NCI-H2029 treated with DMSO at 0.1 percent for 48 hours (cell line): Measurements from ENCODE around the gene MTMR10.

Source experiments
- DNase-seq: peaks from one replicate; lab custom pipeline; 2025; lab: John Stamatoyannopoulos, UW

Gene MTMR10

DNA sequence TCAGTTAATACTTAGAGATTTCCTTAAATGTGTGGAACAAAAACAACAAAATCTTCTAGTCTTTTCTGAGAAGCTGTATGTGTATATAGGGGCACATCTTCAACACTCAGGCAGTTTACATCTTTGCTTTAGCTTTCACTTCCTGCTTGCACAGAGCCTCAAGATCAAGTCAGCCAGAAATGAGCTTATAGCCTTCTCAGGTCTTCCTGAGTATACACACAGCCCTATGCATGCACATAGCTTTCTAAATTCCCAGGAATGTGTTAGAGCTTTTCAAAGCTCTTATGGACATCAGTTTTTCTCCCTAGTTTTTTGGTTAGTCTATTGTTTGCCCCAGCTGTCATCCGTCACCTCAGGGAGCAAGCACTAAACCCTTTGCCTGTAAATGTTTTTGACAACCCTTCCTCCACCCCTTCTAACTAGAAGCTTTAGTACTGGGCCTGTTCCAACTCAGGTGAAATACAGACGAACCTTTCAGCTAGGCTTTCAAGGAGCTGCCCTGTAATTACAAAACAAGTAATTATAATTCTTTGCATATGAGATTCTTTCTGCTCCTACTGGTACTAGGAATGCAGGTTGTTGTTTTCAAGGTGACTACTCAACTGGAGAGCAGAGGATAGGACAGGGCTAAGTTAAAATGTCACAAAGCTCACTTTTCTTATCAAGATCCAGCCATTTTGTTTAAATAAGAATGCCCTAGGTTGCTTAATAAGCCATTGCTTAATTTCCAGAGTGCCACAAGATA is 22.6 kb upstream of the MTMR10 start:
- no peak for DNase-seq

DNA sequence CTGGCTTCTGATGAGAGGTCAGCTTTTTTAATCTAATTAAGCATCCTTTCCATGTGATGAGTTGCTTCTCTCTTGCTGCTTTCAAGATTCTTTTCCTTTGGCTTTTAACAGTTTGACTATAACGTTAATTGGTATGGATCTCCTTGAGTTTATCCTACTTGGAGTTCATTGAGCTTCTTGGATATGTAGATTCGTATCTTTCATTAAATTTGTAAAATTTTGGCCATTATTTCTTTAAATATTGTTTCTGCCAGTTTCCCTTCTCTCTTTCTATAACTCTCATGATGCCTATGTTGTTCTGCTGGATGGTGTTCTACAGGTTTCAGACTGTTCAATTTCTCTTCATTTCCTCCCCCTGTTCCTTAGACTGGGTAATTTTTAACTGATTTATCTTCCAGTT is 21.0 kb upstream of the MTMR10 start:
- DNase-seq, result no peak

DNA sequence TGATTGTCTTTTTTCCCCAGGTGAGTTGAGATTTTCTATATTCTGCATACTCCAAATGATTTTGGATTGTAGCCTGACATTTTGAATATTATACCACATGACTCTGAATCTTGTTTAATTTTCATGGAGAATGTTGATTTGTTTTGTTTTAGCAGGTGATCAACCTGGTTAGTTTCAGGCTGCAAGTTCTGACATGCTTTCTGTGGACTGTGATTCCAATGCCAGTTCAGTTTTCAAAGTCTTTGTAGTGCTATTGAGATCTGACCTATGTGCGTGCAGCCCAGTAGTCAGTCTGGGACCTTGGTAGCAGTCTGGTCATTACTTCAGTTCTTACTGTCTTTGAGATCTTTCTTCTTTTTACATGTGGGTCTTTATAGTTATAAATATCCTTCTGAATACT is 18.6 kb upstream of the MTMR10 start:
- no peak for DNase-seq

DNA sequence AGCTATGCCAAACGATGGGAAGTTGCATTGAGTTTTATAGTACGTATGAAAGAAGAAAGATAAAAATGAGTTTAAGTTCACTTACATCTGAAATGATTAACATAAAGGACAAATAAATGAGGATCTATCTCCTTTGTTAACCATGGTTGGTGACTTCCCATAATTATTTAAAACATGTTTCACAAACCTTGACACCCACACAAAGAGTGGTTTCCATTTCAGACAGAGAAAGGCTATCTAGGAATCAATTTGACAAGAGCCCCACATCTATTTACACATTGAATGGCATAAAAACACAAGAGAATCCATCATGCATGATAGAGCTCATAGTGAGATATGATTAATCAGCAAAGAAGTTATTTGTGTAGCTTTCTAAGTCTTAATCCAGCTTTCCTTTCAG is 14.2 kb upstream of the MTMR10 start:
- DNase-seq, result no peak

DNA sequence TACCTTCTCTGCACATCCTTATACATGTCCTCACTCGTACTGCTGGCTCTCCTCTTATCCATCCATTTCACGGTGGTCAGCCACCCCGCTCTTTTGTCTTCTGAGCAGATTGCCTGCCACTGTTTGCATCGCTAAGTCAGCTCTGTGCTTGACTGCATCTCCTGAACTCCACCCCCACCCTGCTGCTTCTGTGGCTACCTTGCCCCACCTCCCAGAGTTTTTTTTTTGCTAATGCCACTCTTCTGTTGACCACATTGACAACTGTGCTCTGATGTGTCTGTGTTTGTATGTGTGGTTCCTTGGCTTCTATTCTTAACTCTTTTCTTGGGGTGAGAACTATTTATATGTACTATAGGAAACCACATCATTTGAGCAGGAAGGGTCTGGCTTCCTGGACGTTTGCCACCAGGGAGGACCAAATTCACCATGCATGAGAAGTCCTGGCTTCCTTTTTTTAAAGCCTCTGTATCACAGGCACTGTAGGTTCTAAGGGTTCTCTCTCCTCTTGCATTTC is 12.8 kb upstream of the MTMR10 start:
- DNase-seq, result no peak

DNA sequence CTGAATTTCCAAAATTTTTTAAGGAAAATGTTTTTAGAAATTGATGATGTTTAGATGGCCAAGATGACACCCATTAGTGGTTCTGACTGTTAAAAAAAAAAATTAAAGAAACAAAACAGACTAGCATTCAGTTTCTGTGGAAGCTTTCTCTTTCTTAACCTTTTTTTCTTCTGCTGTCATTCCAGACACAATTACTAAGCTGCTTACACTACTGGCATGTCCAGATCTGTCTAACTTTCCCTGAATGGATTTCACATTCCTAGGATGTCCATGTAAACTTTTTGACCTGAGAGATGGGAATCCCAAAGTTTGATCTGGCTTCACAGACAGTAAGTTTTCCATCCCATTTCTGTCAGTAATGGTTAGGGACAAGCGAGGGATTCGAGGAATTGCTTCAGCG is 10.3 kb upstream of the MTMR10 start:
- no peak for DNase-seq

DNA sequence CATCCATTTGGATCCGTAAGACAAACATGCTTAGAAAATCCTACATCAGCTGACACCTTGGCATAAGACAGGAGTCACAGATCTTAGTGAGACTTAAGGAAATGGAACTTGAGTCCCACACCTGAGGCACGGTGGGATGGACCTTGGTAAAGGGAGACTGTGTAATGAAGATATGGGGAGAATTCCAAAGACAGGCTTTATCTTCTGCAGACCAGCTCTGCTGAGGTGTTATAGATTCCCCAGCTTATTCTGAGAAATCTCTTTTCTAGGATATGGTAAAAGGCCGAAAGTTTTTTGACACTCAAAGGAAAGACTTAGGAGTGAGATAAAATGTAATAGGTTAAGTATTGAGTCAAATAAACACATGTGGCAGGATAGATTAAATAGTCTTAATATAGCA is 8.3 kb upstream of the MTMR10 start:
- no peak for DNase-seq

DNA sequence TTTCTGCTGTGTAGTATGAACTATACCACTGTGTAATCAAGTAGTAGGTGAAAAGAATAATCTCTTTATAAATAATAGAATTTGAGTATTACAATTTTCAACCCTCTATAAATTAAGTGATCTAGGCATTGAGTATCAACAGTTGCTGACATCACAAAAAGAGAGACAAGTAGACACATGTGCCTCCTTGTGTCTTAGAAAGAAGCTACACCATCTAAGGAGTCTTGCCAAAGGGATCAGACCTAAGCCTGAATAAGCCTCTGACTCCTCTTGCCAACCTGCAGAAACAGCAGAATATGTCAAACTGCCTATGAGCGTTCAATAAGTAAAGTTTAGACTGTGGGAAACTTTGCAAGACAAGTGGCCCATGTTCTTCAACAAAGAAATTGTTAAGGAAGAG is 5.8 kb upstream of the MTMR10 start:
- no peak for DNase-seq

DNA sequence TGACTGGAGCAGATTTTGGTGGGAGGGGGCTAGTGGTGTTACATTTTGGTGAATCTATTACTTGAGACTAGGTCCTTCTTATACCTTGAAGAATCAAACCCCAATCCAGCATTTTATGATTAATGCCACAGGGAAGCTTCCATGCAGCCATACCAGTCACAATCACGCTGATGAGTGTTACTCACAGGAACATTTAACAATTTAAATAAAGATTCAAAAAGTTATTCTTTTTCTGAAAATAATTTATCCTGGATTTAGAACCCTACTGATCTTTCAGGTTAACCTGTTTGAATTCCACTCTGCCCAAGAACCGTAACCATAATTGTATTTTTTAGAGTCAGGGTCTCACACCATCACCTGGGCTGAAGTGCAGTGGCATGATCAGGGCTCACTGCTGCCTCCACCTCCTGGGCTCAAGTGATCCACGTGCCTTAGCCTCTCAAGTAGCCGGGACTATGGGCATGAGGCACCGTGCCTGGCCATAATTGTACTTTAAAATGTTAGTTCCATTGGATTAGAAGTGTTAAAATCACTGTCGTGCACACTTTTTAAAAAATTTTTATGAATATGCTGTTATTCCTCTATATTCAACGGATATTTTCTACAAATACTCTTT is 929 bp upstream of the MTMR10 start:
- no peak for DNase-seq

DNA sequence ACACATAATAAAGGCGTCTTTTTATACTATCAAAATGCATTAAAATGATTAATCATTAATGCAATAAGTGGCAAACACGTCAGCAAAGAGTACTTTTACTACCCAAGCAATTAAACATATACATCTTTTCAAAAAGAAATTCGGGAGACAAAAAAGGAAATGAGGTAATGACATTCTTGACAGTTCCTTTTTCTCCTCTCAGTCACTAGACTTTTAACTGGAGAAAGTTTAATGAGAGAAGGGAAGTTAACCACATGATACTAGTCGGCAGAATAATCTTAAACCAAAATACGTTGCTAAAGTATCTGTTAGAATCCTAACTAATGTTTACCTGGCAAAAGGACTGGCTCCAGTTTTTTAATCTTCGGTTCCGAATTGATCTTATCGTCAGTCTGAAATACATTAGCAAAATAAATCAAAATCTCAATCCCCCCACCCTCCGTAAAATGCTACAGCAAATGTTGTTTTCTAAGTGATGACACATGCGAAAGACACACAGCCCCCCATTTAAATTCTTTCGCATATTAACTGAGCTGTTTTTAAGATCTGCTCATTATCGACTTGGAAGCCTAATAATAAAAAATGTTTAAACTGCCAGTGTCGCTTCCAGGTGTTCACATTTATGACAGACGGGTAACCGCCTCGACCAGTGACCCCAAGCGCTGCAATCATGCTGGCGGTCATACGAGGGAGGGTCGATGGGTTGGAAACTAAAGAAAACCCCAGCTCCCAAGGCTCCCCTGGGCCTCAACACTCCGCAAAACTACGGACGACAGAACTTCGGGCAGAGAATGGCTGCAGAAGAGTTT is 778 bp downstream of the MTMR10 start:
- DNase-seq, result no peak

DNA sequence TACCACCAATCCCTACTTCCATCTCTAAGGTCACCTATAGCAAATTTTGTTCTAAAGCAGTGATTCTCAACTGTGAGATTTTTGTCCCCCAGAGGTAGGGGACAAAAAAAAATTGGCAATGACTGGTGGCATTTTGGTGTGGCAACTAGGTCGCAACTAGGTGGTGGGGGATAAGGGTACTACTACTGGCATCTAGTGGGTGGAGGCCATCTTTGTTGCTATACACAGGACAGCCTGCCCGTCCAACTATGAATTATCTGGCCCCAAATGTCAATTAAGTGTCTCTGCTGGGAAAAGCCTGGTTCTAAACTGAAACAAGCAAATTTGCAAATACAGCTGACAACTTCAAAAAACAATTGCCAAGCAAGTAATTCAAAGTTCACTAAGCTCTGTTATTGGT is 1.4 kb downstream of the MTMR10 start:
- DNase-seq, result no peak

DNA sequence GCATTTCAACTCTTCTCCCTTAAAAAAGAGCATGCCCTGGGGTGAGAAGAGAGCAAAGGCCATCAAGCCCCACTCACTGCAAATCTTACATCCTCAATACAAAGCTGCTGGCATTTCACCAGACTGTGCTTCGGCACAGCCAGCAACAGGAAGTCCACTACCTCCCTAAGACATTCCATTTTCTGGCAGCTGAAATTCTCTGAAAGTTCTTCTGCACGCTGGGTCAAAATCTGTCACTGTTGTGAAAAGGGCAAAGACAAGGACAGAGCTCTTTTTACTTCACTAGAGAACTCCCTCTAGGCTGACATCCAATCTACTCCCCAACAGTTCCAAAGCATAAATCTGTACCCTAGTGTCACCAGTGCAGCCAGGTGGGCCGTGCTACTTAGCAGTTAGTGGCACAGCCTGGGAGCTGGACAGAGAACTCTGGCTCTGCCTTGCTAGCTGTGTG is 6.3 kb downstream of the MTMR10 start:
- no peak for DNase-seq

DNA sequence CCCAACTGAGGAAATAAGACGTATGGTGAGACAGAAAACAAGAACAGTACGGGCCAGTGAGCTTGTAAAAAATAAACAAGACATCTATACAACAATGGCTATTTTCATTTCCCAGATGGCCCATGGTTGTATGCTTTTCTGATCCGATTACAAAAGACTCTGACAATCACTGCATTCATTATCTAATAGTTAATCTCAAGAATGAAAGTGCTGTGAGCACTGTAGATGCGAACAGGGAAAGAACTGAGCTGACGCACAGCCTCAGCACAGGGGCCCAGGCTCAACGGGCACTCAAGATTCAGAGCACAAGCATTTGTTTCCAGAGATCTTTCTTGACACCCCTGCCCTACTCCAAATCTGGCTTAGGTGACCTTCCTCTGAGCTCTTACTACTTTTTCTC is 6.9 kb downstream of the MTMR10 start:
- no peak for DNase-seq

DNA sequence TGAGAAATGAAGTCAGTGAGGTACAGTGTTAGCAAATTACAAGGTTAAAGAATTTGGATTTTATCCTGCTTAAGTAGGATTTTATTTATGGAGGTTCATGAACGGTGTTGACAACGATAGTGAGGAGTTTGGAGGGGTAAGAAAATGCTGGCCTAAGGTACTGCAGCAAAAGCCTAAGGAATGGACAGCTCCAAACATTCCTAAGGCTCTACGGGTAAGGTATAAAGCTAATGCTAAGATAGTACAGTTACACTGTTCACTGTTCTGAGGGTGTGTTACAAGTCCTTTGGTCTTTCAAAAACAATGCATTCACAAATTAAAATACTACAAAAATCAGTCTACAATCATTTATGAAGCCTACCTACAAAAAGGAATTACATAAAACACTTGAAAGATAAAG is 7.3 kb downstream of the MTMR10 start:
- no peak for DNase-seq

DNA sequence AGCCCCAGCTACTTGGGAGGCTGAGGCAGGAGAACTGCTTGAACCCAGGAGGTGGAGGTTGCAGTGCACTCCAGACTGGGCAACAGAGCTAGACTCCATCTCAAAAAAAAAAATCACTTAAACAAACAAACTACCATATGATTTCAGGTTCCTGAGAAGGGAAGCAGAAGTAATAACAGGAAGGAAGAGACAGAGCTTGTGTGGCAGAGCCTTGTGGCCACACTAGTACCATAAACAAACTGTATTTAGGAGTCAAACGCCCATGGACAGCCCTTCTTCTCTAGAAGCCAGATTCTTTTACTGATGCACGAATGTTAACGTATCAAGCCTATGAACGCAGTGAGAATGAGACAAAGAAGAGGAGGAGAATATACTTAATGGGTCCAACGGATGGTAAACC is 12.0 kb downstream of the MTMR10 start:
- no peak for DNase-seq

DNA sequence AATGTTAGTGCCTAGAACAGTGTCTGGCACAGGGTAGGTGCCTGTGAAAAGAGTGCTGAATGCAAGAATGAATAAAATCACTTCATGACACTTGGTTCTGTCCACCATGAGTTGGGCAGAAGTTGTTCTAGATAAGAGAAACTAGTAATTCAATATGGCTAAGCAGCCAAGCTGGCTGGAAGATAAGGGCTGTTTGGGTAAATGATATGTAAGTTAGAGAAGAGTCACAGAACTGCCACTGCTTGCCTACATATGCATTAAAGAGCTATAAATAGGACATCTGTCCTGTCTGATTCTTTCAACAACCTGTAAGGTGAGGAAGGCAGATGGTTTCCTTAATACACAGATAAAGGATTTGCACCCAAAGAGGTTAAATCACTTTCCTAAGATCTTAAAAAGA is 13.1 kb downstream of the MTMR10 start:
- DNase-seq, result no peak

DNA sequence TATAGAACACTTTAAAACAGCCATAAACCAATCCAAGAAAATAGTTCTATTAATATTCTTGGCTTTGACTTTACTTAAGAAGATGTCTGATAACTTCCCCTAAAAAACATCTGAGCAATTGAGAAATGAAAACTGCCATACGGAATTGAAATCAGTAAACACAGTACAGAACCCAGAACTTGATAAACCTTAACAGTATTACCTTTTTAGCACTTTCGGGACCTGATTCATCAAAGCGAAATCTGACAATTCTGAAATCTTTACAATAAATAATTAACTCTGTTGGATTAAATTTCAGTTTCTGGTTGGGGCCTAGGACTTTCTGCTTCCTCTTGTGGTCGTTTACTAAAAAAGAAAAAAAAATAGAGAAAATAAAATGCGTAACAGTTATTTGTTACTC is 17.3 kb downstream of the MTMR10 start:
- no peak for DNase-seq

DNA sequence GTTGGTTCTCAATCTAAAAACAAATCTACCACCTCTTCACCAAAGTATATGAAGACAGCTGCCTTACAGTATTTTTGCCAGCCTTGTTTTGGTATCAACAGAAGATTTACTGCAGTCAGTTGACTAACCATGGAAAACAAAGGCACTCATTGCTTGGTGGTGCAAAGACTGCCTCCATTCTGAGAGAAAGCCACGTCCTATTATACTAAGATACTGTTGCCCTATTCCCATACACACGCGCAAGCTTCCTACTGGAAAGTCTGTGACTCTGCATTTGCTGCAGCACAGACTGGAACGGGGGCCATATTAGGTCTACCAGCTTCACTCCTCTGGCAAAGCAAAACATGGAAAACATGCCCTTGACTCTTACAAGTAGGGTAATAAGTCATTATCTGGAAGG is 18.0 kb downstream of the MTMR10 start:
- no peak for DNase-seq

DNA sequence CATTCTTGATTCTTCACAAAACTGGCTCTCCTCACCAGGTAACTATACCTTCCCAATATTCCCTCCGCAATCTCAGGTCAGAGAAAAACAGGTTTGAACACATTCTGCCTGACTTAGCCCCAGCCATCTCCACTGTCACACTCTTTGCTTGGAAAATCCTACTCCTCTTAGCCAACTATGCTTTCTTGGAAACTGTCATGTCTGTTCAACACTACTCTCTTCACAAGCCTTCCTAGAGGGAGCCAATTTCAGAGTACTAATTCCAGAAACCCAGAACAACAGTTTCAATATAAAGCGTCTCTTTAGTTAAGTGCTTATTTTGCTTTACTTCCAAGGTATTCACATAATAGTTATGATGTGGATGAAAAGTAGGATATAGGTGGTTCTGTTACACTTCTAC is 21.7 kb downstream of the MTMR10 start:
- DNase-seq, result no peak

DNA sequence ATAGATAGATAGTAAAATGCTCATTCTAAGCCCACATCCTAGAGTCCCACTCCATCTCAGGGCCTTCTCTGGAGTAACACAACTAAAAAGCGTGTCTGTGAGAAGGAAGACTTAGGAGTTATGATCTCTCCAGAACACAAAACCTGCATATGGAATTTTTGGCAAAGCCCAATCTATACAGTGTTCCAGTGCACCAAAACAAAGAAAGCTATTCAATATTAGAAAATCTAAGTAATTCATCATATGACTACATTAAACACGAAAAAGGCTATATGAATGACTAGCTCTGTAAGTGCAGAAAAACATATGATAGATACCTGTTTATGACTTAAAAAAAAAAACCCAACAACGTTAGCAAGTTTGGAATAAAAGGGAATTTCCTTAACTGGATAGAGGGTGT is 27.7 kb downstream of the MTMR10 start:
- DNase-seq, result no peak

DNA sequence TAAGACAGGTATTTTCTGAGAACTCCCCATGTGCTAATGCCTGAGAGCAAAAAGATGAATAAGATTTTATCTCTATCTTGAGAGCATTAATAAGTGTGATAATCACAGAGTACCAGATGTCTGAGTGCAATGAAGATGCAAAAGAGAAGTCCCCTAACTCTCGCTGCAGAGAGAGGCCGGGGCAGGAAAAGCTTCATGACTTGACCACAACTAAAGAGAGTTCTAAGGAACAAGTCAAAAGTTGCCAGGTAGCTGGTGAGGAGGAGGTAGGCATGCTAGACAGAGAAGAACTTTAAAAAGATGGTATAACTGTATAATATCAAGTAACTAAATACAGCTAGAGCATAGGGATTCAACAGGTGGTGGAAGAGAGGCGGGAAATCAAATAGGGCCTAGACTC is 28.8 kb downstream of the MTMR10 start:
- DNase-seq, result no peak

DNA sequence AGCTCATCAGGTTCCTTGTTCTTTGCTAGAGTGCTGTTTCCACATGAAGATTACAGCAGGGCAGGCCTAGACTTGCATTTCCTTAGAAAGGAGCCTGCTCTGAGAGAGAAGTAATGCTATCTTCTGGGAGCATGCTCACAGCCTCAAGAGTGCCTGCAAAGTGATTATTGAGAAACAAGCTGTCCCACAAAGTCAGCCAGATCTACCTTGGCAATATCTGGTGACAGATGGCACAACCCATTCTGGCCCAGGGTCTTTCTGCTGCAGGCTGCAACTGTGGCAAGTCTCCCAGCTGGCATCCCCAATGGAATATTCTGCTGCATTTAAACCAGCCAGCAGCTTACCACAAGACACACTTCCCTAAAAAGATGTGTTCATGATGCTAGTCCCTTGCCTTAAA is 29.3 kb downstream of the MTMR10 start:
- no peak for DNase-seq

DNA sequence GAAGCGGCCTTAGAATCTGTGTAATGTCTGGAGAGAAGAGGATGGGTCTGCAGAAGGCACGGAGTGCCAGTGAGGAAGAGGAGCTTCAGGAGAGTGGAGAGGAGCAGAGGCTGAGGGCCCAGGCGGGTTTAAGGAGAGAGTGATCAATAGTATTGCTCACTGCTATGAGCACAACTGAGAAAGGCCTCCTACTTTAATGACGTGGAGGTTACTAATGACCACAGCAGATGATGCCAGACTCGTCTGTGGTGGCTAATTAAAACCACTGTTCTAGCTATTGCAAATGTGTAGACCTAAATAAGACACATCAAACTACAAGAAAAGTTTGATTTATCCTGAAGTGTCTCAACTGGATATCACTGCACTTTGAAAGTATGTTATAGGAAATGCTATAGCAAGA is 33.2 kb downstream of the MTMR10 start:
- no peak for DNase-seq
